Activated naive CD4-positive, alpha-beta T cell treated with Interleukin-2 at 50 U/mL for 16 hours (primary cell): ENCODE measurements around the gene KLHL33.

Experiments
- DNase-seq: peaks from one replicate; pipeline ENCODE4 v3.0.0-alpha.2; 2020

Gene KLHL33, protein sequence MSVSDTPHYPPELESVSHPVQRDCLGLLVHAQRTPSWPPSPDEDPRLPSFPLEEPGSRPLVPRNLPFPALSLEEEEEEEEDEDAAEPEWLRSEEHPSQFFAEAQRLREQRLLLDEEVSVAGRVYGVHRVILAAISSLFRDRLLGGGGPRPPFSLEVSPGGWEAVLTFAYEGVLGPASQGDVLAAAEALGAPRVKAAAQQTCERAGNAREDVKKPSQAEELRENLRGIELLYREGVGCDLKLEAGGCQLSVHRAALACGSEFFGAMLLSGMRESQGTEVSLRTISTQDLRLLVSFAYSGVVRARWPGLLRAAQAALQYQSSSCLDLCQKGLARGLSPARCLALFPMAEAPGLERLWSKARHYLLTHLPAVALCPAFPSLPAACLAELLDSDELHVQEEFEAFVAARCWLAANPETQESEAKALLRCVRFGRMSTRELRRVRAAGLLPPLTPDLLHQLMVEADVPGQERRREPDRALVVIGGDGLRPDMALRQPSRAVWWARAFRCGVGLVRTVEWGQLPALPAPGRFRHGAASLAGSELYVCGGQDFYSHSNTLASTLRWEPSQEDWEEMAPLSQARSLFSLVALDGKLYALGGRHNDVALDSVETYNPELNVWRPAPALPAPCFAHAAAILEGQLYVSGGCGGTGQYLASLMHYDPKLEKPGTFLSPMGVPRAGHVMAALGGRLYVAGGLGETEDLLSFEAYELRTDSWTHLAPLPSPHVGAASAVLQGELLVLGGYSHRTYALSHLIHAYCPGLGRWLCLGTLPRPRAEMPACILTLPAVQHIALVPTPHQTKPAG

DNA sequence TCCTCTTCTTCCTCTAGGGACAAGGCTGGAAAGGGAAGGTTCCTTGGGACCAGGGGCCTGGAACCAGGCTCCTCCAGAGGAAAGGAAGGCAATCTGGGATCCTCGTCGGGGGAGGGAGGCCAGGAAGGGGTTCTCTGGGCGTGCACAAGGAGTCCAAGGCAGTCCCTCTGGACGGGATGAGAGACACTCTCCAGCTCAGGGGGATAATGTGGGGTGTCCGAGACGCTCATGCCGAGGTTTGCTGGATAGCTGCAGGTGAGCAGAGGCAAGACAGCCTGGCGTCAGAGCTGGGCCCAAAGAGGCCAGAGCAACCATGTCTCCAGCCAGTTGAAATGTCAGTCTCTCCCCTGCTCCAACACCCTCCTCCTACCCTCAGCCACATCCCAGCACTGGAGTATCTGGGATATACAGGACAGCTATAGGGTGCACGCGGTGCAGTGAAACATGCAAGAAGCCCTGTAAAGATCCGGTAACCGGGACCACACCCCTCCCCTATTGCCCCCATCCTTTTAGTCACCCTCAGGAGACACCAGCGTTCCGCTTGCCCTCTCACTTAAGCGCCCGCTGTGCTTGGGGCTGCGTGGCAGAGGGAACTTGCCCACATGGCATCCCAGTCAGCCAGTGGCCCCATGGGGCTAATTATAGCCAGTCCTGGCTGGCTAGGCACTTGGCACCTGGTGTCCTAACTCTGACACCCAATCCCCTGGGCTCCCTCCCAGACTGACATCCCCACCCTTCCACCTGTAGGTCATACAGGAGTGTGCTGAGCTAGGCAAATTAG, at the start of gene KLHL33:
TSS of gene KLHL33 (minus strand) at position 585 of the 781 bp plus-strand sequence. CDS start at position 230, 355 bp downstream.
- DNase-seq: no peak

DNA sequence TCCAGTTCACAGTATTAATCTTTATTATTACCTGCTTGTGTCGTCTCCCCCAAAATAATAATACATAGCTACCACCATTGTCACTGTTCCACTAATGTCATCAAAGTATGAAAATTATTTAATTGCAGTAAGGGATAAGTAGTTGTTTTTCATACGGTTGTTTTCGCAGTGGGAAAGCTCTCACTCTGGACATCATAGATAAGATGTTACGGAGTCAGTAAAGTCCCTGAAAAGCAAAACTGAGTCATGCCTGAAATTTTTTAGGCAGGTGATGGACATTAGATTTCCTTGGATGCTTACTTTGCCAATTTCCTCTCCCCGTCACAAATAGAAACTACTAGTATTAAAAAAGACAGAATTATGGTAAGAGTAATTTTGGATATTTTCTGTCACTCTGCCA, 46.4 kb upstream of the KLHL33 start:
- DNase-seq: no peak

DNA sequence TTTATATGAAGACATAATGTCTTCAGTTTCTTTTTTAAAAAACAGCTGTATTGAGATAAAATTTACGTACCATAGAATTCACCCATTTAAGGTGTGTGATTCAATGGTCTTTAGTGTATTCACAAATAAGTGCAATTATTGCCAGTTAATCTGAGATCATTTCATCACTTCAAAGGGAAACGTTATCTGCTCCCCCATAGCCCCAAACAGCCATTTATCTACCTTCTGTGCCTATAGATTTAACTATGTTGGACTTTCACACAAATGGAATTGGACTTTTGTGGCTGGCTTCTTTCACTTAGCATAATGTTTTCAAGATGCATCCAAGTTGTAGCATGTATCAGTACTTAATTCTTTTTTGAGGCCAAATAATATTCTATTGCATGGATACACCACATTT, 42.9 kb upstream of the KLHL33 start:
- DNase-seq: no peak

DNA sequence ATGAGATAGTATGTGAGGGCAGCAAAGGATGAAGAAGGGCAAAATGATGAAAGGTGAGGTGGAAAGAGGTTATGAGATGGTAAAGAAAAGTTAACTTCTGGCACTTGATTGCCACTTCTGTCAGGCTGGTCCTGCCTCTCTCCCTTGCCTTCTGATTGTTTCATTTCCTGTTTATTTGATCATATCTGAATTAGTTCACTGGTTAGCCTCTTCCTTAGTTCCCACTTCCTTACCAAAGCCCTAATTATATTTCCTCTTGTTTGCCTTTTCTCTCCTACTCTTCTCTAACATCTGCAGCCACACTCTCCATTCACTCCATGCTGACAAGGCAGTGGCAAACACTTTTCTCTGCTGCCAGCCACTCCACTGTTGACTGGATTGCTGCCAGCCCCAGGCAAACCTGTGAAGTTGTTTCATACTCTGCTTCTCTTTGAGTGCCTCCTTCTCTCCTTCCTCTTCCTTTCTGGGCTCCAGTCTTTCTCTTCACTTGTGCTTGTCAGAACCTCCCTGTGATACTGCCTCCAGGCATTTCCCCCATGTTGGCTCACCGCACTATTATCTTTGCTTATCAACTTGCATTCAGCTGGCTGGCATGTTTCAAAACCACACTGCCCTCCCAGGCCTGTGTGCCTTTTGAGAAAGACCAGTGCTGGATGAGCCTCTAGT, 41.4 kb upstream of the KLHL33 start:
- DNase-seq: peak; percentile 25

DNA sequence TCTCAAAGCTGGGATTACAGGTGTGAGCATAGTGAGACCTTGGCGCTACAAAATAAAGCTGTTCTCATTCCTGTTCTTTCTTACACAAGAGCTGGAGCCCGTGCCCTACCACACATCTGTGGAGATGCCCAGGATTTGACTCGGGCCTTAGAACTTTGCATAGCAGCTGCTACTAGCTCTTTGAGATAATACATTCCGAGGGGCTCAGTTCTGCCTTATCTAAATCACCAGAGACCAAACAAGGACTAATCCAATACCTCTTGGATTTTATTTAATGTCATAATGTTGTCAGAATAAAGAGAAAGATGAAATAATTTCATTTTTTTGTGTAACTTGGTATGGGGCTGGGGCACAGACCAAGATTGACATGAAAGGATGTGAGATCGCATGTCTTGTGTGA, 40.8 kb upstream of the KLHL33 start:
- no peak for DNase-seq

DNA sequence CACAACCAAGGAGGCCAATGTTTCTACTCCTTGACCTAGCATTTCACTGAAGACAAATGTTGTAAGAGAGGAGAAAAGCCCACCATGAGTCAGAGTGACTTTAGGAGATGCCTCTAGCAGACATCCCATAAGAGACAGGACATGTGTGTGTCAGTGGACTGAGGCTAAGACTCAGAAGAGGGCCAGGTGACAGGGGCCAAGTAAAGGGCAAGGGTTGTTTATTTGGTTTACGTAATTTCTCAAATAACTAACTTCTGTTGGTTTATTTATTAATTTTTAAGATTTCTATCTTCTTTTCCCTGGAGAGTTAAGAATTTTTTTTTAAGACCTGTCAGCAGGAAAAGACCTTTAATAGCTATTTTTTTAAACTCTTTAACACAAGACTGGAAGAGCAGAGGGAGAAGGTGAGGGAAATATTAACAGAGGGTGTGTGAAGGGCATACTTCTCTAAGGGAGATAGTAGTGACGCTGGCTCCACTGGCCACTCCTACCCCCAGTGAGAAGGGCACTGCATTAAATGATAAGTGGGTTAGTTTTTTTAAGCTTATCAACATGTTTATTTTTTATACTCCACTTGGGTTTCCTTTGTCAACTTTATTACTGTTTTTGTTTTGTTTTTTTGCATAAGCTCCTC, 36.7 kb upstream of the KLHL33 start:
- no peak for DNase-seq

DNA sequence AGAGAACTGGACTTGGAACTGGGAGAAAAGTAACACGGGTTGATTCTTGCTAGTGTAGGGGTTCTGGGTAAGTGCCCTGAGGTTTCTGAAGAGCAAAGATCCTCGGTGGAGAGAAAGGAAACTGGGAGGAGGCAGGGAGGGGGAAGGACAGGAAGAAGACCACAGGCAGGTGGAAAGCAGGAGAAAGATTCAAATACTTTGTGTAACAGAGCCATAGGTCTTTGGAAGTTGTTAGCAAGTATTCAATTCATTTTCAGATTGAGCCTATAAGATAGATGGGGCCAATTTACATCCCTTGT, 34.6 kb upstream of the KLHL33 start:
- DNase-seq: no peak

DNA sequence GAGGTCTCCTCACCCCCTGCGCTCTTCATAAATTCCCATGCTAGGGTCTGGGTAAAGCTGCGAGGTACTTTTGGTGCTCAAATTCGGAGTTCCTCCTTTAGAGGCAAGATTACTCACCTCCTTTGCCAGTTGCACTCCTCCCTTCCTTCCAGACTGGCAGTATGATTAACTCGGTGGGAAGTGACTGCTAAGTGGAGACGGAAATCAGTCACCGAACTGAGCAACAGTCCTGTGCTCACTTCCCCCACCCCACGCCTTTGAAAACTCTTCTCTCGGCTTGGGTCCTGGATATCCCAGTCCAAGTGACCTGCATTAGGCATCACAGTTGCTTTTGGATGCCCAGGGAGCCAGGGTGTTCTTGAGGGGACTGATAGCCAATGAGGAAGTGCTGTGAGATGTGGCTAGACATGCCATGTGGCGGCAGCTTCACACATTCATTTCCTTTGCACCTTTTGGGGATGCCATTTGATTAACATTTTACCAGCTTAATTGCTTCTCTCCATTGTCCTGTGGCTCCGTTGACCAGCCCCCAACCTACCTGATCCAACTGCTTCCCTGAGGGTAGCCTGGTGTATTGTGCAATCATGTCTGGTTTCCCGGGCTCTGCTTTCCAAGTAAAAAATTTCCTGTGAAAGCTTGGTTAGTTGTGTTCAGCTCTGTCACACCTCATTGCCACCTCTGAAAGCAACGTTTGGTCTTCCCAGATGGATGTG, 34.1 kb upstream of the KLHL33 start:
- peak; percentile 65 for DNase-seq

DNA sequence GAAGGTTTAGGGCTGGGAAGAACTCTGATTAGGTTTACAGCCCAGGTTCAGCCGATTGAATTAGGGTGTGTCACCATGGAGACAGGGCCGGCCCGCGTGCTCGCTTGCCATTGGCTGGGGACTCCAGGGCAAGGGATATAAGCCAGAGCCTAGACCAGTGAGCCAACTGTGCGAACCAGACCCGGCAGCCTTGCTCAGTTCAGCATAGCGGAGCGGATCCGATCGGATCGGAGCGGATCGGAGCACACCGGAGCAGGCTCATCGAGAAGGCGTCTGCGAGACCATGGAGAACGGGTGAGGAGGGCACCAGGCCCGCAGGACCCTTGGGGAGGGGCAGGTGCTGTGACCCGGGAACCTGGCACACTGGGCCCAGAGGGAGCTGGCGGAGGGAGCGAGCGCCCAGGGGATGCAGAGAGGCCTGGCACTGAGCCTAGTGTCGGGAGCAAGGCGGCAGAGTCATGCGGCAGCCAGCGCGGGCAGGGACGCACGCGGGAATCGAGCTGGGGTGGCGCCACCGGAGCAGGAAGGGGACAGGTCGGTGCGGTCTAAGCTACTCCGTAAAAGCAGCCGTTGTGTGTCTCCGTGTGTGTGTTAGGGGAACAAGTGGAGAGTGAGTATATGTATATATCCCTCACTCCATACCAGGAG, 33.4 kb upstream of the KLHL33 start, which contains the start of gene PNP:
TSS of gene PNP (plus strand) at position 165 of the 648 bp plus-strand sequence. CDS start at position 284, 119 bp downstream.
- peak; percentile 89 for DNase-seq

DNA sequence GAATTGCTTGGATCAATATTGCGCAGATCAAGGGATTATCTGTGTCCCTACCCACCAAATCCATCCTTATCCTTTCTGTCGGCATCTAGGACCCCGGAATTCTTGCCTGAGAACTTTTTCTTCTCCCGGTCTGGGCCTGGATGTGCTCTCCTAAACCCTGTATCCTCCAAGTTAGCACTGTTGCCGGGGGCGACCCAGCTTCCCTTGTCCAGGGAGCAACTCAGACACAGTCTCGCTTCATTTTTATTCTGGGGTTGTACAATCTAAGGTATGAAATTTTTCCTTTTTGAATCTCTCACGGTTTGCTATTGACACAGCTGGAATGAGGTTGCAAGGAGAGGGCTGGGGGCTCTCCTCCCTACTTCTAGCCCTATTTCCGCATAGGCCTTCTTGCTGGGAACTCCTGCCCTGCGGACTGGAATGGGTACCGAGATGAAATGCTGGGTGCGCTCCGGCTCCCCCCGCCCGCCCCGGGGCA, 32.8 kb upstream of the KLHL33 start:
- no peak for DNase-seq

DNA sequence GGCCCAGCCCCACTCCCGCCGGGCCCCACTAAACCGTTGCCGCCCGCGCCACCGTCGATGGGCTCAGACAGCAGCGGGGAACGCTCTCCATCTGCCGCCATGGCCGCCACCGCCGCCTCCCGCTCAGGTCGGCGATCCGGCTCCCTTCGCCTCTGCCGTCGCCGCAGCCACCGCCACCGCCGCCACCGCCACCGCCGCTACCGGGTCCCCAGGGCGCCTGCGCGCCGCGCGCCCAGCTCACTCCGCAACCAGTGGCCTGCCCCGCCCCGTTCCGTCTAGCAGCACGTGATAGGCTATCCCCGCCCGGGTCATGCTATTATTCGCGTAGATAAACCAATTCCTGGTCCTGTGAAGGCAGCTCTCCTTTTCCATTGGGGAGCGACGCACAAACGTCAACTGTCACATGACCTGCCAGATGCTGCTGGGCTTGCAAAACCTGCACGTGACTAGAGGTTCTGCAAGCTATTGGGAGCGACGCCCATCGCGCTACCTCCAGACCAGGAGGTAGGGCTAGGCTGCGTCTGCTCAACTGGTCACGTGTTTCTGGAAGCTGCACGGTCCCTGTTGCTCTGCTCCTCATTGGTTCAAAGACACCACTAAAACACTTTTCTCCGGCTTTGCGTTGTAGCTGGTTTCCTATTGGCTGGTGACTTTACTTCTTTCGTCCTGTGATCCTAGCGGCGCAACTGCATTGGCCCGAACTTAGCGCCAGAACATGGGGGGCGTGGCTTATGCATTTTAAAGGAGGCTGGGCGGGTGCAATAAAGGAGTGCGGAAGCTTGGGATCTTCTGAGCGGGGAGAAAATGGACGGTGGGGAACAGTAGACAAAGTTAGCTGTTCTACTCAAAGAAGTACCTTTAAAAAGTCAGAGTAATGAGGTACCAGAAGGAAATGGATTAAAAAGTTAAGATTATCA, 25.5 kb upstream of the KLHL33 start, which contains the start of gene PIP4P1:
TSS of gene PIP4P1 (minus strand) at position 210 of the 917 bp plus-strand sequence. CDS start at position 101, 109 bp downstream.
- DNase-seq: peak; percentile 99

DNA sequence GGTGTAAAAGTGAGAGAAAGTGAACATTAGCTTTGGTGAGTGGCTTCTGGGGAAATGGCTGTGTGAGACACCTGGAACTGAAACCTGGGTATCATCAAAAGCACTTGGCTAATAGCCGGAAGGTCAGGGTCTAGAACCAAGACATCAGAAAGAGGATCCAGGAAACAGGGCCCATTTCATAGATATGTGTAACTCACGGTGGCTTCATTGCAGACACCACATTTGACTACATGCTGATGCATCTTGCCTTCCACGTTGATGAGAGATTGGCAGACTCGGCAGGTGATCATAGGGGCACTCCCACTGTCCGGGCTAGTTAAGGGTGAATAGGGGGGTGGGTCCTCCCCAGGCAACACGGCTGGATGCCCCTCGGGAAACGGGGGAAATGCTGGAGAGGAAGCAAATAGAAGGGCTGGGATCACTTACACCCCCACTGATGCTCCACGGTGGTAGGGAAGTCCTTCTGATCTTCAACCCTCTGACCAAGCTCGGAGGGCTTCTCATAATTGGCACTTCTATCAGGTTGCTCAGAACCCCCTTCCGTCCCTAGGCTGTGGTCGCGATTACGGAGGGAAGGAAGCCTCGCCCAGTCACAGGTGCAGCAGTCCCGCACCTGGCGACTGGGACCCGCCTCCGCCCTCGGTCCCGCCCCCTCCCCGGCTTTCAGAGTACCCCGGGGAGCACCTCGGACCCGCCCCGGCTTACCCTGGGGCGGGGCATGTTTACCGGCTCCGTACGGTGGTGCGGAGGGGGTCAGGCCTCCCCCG, 24.7 kb upstream of the KLHL33 start:
- peak; percentile 52 for DNase-seq

DNA sequence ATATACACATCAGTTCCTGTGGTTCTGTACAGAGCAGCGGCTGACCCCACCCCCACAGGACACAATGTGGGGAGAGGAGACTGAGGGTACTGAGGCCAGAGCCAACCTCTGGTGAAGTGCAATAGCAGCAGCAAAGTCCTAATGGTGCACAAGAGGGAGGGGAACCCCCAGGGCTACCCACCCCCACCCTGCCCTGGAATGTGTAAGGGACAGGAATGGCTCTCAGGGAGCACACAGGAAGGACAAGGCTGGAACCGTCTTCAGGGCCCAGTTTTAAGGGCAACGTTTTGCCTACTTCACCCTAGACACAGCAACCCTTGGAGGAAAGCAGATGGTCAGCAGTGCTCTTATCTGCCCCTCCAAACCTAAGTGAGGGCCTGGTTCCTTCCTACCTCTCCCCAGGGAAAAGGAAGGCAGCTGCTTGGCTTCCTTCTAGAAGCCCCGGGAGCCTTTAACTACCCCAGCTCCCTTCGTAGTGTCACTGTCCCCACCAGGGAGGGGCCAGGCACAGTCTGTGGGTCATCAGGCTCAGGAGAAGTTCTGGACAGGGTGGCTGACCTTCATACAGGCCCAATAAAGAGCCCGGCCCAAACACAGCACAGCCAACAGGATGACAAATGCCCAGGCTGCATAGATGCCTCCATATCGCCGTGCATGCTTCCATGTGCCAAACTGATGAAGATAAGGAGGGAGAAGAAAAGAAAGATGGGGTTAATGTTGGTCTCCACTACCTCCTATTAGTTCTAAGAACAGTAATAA, 22.2 kb upstream of the KLHL33 start:
- no peak for DNase-seq

DNA sequence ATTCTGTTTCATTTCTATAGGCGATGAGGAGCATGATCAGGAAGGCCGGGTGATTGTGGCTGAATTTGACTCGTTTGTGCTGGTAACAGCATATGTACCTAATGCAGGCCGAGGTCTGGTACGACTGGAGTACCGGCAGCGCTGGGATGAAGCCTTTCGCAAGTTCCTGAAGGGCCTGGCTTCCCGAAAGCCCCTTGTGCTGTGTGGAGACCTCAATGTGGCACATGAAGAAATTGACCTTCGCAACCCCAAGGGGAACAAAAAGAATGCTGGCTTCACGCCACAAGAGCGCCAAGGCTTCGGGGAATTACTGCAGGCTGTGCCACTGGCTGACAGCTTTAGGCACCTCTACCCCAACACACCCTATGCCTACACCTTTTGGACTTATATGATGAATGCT, 21.0 kb upstream of the KLHL33 start:
- DNase-seq: no peak

DNA sequence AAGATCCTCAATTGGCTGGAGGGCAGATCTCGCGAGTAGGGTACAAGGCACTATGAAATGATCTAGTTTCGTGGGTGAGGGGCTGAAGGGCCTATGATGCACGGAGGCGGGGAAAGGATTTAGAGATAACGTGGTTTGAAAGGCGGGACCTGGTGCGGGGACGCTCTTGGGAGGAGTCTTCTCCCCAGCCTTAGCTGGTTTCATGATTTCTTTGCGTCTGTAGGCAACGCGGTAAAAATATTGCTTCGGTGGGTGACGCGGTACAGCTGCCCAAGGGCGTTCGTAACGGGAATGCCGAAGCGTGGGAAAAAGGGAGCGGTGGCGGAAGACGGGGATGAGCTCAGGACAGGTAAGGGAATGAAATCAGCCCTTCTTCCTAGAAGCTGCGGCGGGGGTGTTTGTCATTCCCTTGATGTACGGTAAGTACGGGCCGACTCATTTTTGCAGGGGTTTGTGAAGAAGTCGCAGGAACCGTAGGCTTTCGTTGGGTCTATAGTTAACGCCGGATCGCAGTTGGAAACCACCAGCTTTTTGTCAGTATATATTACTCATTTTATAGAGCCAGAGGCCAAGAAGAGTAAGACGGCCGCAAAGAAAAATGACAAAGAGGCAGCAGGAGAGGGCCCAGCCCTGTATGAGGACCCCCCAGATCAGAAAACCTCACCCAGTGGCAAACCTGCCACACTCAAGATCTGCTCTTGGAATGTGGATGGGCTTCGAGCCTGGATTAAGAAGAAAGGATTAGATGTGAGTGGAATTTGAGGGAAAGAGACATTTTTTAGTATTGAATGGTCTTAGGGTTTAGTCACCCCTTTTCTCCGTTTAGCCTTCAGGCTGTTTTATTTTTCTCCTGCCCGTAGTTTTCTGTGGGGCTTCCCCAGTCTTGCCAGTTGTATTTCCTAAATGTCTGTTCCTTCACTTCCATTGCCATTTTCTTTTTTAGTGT, 19.7 kb upstream of the KLHL33 start:
- DNase-seq: no peak

DNA sequence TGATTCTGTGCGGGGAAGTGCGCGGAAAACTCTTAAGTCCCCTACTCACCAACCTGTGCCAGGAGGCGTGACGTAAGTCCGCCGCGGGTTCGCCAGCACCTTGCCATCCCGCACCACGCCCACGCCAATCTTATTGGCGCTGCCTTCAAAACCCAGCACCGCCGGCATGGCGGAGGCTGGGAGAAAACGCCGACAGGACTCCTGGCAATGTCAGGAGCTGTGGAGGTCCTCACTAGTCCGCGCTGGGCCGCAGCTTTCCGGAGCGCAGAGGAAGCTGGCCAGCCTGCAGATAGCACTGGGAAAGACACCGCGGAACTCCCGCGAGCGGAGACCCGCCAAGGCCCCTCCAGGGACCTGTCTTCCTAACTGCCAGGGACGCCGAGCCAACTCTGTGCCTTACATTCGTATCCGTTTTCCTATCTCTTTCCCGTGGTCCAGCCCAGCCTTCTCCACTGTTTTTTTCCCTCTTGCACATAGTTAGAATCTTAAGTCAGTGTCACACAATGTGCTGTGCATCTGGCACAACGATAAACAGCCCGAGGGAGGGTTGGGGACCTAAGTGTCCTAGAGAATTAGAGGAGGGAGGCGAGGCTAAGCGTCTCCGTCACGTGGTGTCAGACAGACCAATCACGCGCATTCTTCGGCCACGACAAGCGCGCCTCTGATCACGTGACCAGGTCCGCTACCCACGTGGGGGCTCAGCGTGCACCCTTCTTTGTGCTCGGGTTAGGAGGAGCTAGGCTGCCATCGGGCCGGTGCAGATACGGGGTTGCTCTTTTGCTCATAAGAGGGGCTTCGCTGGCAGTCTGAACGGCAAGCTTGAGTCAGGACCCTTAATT, 18.8 kb upstream of the KLHL33 start, which contains the start of the genes APEX1 and OSGEP:
TSS of gene APEX1 (plus strand) at position 711 of the 839 bp plus-strand sequence. CDS start 420 bp downstream, outside the sequence.
TSS of gene OSGEP (minus strand) at position 297 of the 839 bp plus-strand sequence. CDS start at position 168, 129 bp downstream.
- DNase-seq: peak; percentile 98
